Naive B cell (primary cell): Measurements from ENCODE around the gene APP. TPM values are rescaled to one million over a fixed set of nuclear protein-coding genes. Genes with fewer than 3 reads are reported as not detected.
A peak's percentile ranks its signal among the peaks of the same experiment; 100 is the strongest.
"Not testable (repeated sequence)": the region's sequence is repeated elsewhere in the genome, so short reads cannot be mapped to it uniquely, and the experiment has no call there.

Experiments
- ATAC-seq, 2 donors: fragments of 150-1000 bp; cut with Tn5 transposase; 2 replicates each; pipeline ENCODE4 v1.10.0; 2021; ENCODE audit warnings: low read depth in 2 of 2, mild to moderate bottlenecking in 2 of 2, moderate library complexity in 2 of 2
- DNase-seq: peaks from one replicate; pipeline ENCODE4 v3.0.0; 2022
- H3K27ac Mint-ChIP-seq, 6 donors: one replicate each; pipeline ENCODE4 v1.8.0; 2020 to 2022; ENCODE audit warnings: mild to moderate bottlenecking in 6 of 6, mixed read lengths in 6 of 6, moderate library complexity in 5 of 6, inconsistent platforms in 2 of 6
- H3K27me3 Mint-ChIP-seq, 3 donors: one replicate each; pipeline ENCODE4 v1.8.0; 2021 to 2022; ENCODE audit warnings: mixed read lengths in 3 of 3, mild to moderate bottlenecking in 1 of 3
- H3K36me3 Mint-ChIP-seq, 2 donors: one replicate each; pipeline ENCODE4 v1.8.0; 2020 to 2022; ENCODE audit warnings: mixed read lengths in 2 of 2, inconsistent platforms in 1 of 2, mild to moderate bottlenecking in 1 of 2
- H3K4me1 Mint-ChIP-seq, 3 donors: one replicate each; pipeline ENCODE4 v1.8.0; 2020 to 2022; ENCODE audit warnings: mixed read lengths in 3 of 3, inconsistent platforms in 1 of 3, mild to moderate bottlenecking in 1 of 3, moderate library complexity in 1 of 3
- H3K4me3 Mint-ChIP-seq, 8 donors: one replicate each; pipeline ENCODE4 v1.8.0; 2020 to 2022; ENCODE audit warnings: mild to moderate bottlenecking in 8 of 8, mixed read lengths in 8 of 8, moderate library complexity in 8 of 8, inconsistent platforms in 2 of 8
- H3K9me3 Mint-ChIP-seq, 7 donors: one replicate each; pipeline ENCODE4 v1.8.0; 2020 to 2022; ENCODE audit warnings: mixed read lengths in 7 of 7, mild to moderate bottlenecking in 5 of 7, inconsistent platforms in 2 of 7, moderate library complexity in 1 of 7
- polyA plus RNA-seq, 6 donors: library from polyadenylated mRNA; unstranded; fragments of 300-500 nt; fragmentation: Illumina TruSeq; gene quantifications; one replicate each; pipeline ENCODE4 v1.2.3, GENCODE V29; 2021; ENCODE audit warnings: low read depth in 6 of 6

Gene APP
- polyA plus RNA-seq, 6 donors from 2014 or later: 20.0 to 40.2 (median 30.7) TPM

GRCh38 chr21:25929856-25930520 is 240.6 kb downstream of the APP start:
- Mint-ChIP-seq H3K36me3 (peaks cover 0 to 3% of the 10 kb centered on the region in 2 donors), H3K4me3 (no peak overlapping the region), H3K27ac (peak overlapping the region in 1 of 6 donors; percentile 53), H3K4me1 (peaks cover 4 to 20% (median 11%) of the 10 kb centered on the region in 3 donors), H3K9me3 (peaks cover 0 to 2% (median 0%) of the 10 kb centered on the region in 7 donors), H3K27me3 (no peaks in the 10 kb centered on the region)
- no peak for ATAC-seq
- no peak for DNase-seq

- DNase-seq (no peak), ATAC-seq (no peak)
- Mint-ChIP-seq H3K27me3 (no peaks in the 10 kb centered on the region), H3K27ac (peak overlapping the region in 2 of 6 donors; percentile 33 to 42), H3K4me1 (peaks cover 0 to 20% (median 7%) of the 10 kb centered on the region in 3 donors), H3K36me3 (no peaks in the 10 kb centered on the region), H3K9me3 (peaks cover 0 to 2% (median 0%) of the 10 kb centered on the region in 7 donors), H3K4me3 (no peak overlapping the region)
Observed at GRCh38 chr21:25927195-25927880, 243.2 kb downstream of the APP start.

DNA sequence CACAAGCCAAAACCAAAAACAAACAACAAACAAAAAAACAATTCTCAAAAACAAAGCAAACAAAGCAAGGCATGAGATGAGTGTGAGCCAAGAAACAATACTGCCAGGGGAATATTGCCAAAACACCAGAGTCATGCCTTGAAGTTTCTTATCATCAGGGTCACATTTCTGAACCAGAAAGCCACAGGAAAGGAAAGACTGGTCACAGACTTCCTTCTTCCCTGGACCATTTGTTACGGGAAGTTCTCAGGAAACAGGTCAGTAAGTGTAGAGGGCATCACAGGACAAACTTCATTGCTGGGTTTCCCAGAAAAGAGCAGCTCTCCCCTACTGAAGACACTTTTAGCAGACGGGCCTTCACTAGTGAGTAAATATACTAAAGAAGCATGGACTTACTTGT is 244.6 kb downstream of the APP start:
- no peaks in the 10 kb centered on the region for H3K27me3 Mint-ChIP-seq
- no peak overlapping the region for H3K27ac Mint-ChIP-seq

GRCh38 chr21:25925064-25925800 is 245.3 kb downstream of the APP start:
- Mint-ChIP-seq H3K27ac (peak overlapping the region in 1 of 6 donors; percentile 28), H3K9me3 (peaks cover 0 to 2% (median 0%) of the 10 kb centered on the region in 7 donors), H3K36me3 (no peaks in the 10 kb centered on the region), H3K4me1 (peaks cover 0 to 11% (median 7%) of the 10 kb centered on the region in 3 donors), H3K27me3 (no peaks in the 10 kb centered on the region), H3K4me3 (no peak overlapping the region)
- no peak for DNase-seq
- ATAC-seq: no peak

More for the DNA sequence above, 244.6 kb downstream of the APP start:
- Mint-ChIP-seq H3K4me3 (no peak overlapping the region), H3K4me1 (peaks cover 0 to 15% (median 7%) of the 10 kb centered on the region in 3 donors), H3K9me3 (peaks cover 0 to 2% (median 0%) of the 10 kb centered on the region in 7 donors), H3K36me3 (no peaks in the 10 kb centered on the region)
- no peak for DNase-seq
- ATAC-seq: no peak

DNA sequence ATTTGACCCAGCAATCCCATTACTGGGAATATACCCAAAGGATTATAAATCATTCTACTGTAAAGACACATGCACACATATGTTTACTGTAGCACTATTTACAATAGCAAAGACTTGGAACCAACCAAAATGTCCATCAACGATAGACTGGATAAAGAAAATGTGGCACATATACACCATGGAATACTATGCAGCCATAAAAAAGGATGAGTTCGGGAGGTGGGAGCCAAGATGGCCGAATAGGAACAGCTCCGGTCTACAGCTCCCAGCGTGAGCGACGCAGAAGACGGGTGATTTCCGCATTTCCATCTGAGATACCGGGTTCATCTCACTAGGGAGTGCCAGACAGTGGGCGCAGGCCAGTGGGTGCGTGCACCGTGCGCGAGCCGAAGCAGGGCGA is 252.4 kb downstream of the APP start:
- not testable (repeated sequence) for ATAC-seq, H3K9me3 Mint-ChIP-seq, H3K4me3 Mint-ChIP-seq, H3K27me3 Mint-ChIP-seq, H3K36me3 Mint-ChIP-seq, DNase-seq
- H3K27ac Mint-ChIP-seq: peak overlapping the region in 1 of 6 donors; percentile 47
- peaks cover 16 to 20% (median 19%) of the 10 kb centered on the region in 3 donors for H3K4me1 Mint-ChIP-seq

DNA sequence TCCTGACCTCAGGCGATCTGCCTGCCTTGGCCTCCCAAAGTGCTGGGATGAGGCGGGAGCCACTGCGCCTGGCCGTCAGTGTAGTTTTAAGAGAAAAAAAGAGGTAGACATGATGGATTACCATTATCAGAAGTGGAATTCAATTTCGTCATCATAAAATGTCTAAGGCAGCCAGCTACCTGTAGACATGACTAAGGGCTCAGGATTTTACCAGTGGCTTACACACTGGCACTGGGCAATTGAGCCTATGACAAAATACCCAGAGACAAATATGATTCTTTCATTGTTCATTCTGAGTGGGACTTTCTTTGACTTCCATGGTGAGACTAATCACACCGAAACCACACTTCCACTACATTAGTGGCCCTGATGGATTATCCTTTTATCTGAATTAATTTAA is 254.3 kb downstream of the APP start:
- peaks cover 19 to 20% (median 19%) of the 10 kb centered on the region in 3 donors for H3K4me1 Mint-ChIP-seq
- no peaks in the 10 kb centered on the region for H3K27me3 Mint-ChIP-seq
- peaks cover 5 to 7% of the 10 kb centered on the region in 2 donors for H3K36me3 Mint-ChIP-seq
- H3K4me3 Mint-ChIP-seq: no peak overlapping the region
- ATAC-seq (no peak), DNase-seq (no peak)
- H3K27ac Mint-ChIP-seq: peak overlapping the region in 1 of 6 donors; percentile 78
- peaks cover 0 to 8% (median 5%) of the 10 kb centered on the region in 7 donors for H3K9me3 Mint-ChIP-seq

DNA sequence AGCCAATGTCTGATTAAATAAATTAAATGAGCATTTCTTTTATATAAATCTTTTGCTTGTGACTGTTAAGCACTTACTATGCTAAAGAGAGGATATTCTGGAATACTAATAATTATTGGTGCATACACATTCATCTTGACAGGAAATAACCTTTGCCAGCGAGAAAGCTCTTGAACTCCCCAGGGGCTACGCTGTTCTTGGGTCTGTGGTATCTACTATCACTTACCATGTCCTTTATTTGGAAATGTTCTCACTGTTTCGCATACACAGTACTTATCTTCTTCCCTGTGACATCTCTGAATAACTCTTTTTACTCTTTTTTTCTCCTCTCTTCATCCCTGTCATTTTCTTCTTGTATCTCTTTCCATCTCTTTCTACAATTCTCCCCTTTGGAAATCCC is 257.1 kb downstream of the APP start:
- DNase-seq: no peak
- H3K27me3 Mint-ChIP-seq: no peaks in the 10 kb centered on the region
- peaks cover 0 to 8% (median 5%) of the 10 kb centered on the region in 7 donors for H3K9me3 Mint-ChIP-seq
- H3K36me3 Mint-ChIP-seq: peaks cover 5 to 7% of the 10 kb centered on the region in 2 donors
- peak overlapping the region in 3 of 6 donors; percentile 6 to 70 (median 8) for H3K27ac Mint-ChIP-seq
- peak overlapping the region in 1 of 8 donors; percentile 39 for H3K4me3 Mint-ChIP-seq
- no peak for ATAC-seq
- H3K4me1 Mint-ChIP-seq: peaks cover 19 to 20% (median 19%) of the 10 kb centered on the region in 3 donors

DNA sequence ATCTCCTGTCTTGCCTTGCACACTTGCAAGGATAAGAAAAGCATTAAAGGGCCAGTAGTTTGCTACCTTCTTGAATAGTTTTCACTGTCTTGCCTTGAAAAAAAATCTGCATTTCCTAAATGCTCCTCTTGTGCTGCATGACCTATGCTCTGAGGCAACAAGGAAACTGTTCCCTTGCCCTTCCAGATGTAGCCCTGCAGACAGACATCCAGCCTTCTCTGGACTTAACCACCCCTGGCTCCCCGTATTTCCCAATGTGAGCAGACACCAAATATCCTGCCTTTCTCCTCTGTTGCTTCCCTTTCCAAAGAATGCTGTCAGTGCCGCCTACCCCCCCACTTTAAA is 258.2 kb downstream of the APP start:
- Mint-ChIP-seq H3K4me1 (peaks cover 19 to 20% (median 19%) of the 10 kb centered on the region in 3 donors), H3K27ac (peak overlapping the region in 1 of 6 donors; percentile 7), H3K27me3 (no peaks in the 10 kb centered on the region)

DNA sequence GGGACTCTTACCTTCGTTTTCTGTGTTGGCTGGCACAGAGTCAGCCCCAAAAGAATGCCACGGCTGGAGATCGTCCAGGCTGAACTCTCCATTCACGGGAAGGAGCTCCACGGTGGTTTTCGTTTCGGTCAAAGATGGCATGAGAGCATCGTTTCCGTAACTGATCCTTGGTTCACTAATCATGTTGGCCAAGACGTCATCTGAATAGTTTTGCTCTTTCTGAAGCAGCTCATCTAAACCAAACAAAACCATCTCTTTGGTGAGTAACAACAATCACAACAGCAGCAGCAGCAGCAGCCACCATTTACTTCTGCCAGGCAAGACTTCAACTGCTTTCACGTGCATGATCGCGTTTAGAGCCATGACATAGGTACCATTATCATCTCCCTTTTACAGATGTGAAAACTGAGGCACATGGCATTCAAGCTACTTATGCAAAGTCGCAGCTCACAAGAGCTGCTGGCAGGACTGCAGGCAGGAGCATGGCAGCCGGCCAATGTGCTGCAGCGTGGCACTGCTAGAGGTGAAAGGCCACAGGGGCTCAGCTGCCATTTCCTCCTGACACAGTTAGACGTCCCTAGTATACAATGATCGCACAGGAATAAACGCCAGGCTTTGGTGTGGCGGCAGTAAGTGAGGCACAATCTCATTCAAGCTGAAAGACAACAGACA is 258.7 kb downstream of the APP start:
- Mint-ChIP-seq H3K27ac (peak overlapping the region in 1 of 6 donors; percentile 7), H3K4me1 (peaks cover 19 to 20% (median 19%) of the 10 kb centered on the region in 3 donors), H3K36me3 (peaks cover 0 to 7% of the 10 kb centered on the region in 2 donors), H3K9me3 (peaks cover 0 to 2% (median 0%) of the 10 kb centered on the region in 7 donors), H3K27me3 (no peaks in the 10 kb centered on the region), H3K4me3 (no peak overlapping the region)
- no peak for DNase-seq
- ATAC-seq: no peak

More for the DNA sequence above, 258.2 kb downstream of the APP start:
- no peak for ATAC-seq
- H3K36me3 Mint-ChIP-seq: peaks cover 0 to 7% of the 10 kb centered on the region in 2 donors
- no peak overlapping the region for H3K4me3 Mint-ChIP-seq
- H3K9me3 Mint-ChIP-seq: peaks cover 0 to 2% (median 0%) of the 10 kb centered on the region in 7 donors
- DNase-seq: no peak

- H3K27ac Mint-ChIP-seq: peak overlapping the region in 1 of 6 donors; percentile 43
- H3K4me3 Mint-ChIP-seq: no peak overlapping the region
- no peaks in the 10 kb centered on the region for H3K27me3 Mint-ChIP-seq
- peaks cover 0 to 2% (median 0%) of the 10 kb centered on the region in 7 donors for H3K9me3 Mint-ChIP-seq
- ATAC-seq (no peak), DNase-seq (no peak)
- peaks cover 19 to 20% (median 19%) of the 10 kb centered on the region in 3 donors for H3K4me1 Mint-ChIP-seq
- peaks cover 0 to 7% of the 10 kb centered on the region in 2 donors for H3K36me3 Mint-ChIP-seq
Observed at GRCh38 chr21:25910809-25911208, 259.8 kb downstream of the APP start.

DNA sequence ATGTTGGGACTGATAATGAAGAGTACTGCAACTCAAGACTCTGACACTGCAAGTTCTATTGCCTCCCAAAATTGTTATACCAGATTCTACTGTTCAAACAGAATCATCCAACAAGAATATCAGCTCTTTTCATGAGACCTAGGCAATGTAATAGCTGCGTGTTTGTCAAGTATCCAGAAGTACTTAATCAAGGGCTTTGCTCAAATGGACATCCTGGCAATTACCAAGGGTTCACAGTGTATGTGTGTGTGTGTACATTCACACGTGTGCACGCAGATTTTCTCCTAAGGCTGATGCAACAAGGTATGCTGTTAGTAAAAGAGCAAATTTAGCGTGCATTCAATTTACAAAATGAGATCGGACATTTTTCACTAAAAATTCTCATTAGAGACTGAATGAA is 261.2 kb downstream of the APP start:
- no peaks in the 10 kb centered on the region for H3K36me3 Mint-ChIP-seq
- peaks cover 11 to 13% (median 12%) of the 10 kb centered on the region in 3 donors for H3K4me1 Mint-ChIP-seq
- H3K9me3 Mint-ChIP-seq: no peaks in the 10 kb centered on the region
- DNase-seq (no peak), ATAC-seq (no peak)
- H3K4me3 Mint-ChIP-seq: no peak overlapping the region
- no peak overlapping the region for H3K27ac Mint-ChIP-seq
- no peaks in the 10 kb centered on the region for H3K27me3 Mint-ChIP-seq

- no peak overlapping the region for H3K27ac Mint-ChIP-seq
- DNase-seq (no peak), ATAC-seq (no peak)
- no peaks in the 10 kb centered on the region for H3K9me3 Mint-ChIP-seq
- H3K36me3 Mint-ChIP-seq: no peaks in the 10 kb centered on the region
- no peaks in the 10 kb centered on the region for H3K27me3 Mint-ChIP-seq
- H3K4me1 Mint-ChIP-seq: peaks cover 9 to 12% (median 11%) of the 10 kb centered on the region in 3 donors
- no peak overlapping the region for H3K4me3 Mint-ChIP-seq
Observed at GRCh38 chr21:25908495-25908894, 262.1 kb downstream of the APP start.
